ENCODE data around the gene APBB1.
A peak's percentile ranks its signal among the peaks of the same experiment; 100 is the strongest.

The APBB1 gene

DNA sequence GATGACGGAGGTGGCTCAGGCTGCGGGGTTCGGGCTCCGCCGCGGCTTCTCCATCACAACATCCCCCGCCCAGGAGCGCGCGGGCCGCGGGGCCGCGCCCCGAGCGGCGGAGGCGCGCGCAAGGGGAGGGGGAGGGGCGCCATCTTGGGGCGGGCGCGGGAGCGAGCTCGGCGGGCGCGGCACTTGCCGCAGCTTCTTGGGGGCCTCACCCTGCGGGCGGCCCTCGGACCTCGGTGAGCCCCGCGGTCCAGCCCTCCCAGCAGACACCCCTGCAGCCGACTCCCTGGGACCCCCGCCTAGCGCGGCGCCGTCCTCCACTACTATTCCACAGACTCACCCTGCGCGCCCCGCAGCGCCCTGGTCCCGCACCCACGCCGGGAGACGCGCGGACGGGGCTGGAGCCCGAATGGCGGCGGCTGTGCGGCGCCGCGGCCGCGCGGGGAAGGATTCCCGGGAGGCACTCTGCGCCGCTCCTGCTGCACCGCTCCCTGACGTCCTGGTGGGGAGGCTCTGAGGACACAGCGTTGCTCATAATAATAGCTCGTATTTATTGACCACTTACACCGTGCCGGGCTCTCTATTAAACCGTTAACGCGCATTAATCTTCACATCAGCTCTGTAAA, at the start of gene APBB1:
TSS of gene APBB1 (minus strand) at position 86 of the 623 bp plus-strand sequence. CDS start 7,747 bp downstream, outside the sequence.
- DNase-seq (ENCODE audit: low read depth in 2 of 2): peak; percentile 48 to 64

DNA sequence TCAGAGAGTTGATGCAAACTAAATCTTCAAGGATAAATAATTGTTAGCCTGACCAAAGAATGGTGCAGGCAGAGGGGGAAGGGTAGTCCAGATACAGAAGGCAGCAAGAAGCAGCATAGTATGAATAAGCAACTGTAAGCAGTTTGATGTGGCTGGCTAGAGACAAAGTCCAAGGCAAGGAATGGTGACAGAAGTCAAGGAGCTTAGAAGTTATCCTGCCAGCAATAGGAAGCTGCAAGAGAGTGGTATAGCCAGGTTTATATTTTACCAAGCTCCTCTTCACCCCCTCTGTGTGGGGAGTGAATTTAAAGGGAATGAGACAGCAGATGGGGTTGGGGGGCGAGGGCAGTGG, 40.2 kb upstream of the APBB1 start:
- DNase-seq (ENCODE audit: low read depth in 2 of 2): no peak

GRCh38 chr11:6458352-6459098, 39.6 kb upstream of the APBB1 start:
- no peak for DNase-seq (ENCODE audit: low read depth in 2 of 2)

- no peak for DNase-seq (ENCODE audit: low read depth in 2 of 2)
Observed at GRCh38 chr11:6457581-6458320, 38.9 kb upstream of the APBB1 start.

DNA sequence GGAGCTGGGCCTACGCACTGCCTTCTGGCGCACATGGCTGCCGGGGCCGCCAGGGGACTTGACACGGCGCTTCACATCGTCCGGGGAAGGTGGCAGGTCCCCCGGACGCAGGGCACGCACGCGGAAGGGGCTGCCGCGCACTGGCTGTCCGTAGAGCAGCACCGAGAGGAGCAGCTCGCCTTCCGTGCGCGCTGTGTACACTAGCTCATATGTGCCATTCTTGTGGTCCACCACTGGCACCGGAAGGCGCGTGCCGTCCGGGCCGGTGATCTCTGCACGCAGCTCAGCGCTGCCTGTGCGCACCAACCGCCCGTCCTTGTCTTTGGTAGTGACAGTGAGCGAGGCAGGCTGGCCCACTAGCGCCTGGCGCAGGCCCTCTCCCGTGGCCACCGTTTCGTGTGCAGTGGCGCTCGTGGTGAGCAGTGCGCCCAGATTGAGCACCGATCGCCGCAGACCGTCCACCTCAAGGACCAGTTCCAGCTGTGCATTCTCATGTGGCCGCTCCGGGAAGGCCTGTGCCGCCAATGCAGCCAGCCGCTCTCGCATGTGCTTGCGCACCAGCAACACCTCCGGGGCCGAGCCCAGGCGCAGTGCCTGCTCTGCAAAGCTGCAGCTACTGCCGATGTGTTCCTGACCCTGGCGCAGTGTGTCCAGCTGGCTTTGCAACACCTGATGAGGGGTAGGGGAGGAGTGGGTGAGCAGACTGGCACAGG, 37.6 kb upstream of the APBB1 start:
- DNase-seq (ENCODE audit: low read depth in 2 of 2): no peak

DNA sequence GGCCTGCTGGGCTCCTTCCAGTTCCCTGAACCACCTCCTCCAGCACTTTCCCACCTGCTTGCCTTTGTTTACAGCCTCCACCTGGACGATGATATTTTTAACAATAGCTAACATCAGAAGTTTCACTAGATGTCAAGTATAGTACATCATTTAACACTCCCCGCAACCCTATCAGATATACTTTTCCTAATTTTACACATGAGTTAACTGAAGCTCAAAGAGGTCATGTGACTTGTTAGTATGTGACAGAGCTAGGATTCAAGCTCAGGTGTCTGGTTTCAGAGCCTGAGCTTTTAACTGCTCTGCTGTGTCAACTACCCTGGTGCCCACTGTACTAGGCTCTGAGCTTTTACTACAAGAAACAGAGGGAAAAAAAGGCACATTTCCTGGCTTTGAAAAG, 36.2 kb upstream of the APBB1 start:
- no peak for DNase-seq (ENCODE audit: low read depth in 2 of 2)

DNA sequence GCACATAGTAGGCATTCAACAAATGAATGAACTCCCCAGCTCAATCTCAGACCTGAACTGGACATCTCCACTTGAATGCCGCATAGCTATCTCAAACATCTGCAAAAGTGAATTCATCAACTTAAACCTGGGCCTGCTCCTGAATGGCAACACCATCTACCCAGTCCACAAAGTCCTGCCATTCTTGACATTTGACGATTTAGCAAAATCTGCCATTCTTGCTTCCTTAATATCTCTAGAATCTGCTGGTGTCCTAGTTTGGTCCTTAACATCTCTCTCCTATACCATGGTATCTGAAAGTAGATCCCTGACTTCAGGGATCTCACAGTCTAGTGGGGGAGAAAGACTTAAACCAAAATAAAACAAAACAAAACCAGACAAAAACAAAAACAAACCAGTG, 34.3 kb upstream of the APBB1 start:
- DNase-seq (ENCODE audit: low read depth in 2 of 2): no peak

- no peak for DNase-seq (ENCODE audit: low read depth in 2 of 2)
Observed at GRCh38 chr11:6452219-6452618, 33.3 kb upstream of the APBB1 start.

GRCh38 chr11:6448574-6448973, 29.7 kb upstream of the APBB1 start:
- DNase-seq (ENCODE audit: low read depth in 2 of 2): no peak

GRCh38 chr11:6443269-6444003, 24.5 kb upstream of the APBB1 start:
- DNase-seq (ENCODE audit: low read depth in 2 of 2): peak; percentile 27 to 37

GRCh38 chr11:6442441-6442840, 23.5 kb upstream of the APBB1 start:
- no peak for DNase-seq (ENCODE audit: low read depth in 2 of 2)

- DNase-seq (ENCODE audit: low read depth in 2 of 2): no peak
Observed at GRCh38 chr11:6440906-6441358, 22.0 kb upstream of the APBB1 start, which contains the start of gene HPX. TSS of gene HPX (minus strand) at chr11:6440987. CDS start at chr11:6440963, 24 bp downstream.

- DNase-seq (ENCODE audit: low read depth in 2 of 2): no peak
Observed at GRCh38 chr11:6438979-6439571, 20.2 kb upstream of the APBB1 start.

- DNase-seq (ENCODE audit: low read depth in 2 of 2): no peak
Observed at GRCh38 chr11:6437993-6438392, 19.1 kb upstream of the APBB1 start.

DNA sequence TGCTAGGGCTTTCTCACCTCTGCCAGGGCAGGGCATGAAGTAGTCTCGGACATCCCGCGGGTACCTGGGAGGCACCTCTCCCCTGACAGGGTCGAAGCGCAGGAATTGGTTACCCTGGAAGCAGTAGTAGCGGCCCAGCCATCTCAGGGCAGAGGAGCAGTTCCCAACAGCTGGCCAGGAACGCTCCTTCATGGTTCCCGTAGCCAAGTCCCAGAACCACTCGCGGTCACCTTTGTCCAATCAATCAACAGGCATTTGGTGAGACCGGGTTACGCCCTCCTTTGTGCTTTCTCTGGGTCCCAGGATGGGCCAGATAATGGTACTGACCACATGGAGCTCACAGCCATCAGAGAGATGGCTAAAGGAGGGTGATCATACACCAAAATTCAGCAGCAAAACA, 18.5 kb upstream of the APBB1 start:
- DNase-seq (ENCODE audit: low read depth in 2 of 2): no peak

GRCh38 chr11:6433998-6434660, 15.2 kb upstream of the APBB1 start:
- no peak for DNase-seq (ENCODE audit: low read depth in 2 of 2)

- no peak for DNase-seq (ENCODE audit: low read depth in 2 of 2)
Observed at GRCh38 chr11:6431861-6432260, 13.0 kb upstream of the APBB1 start.

- DNase-seq (ENCODE audit: low read depth in 2 of 2): no peak
Observed at GRCh38 chr11:6427516-6427915, 8.6 kb upstream of the APBB1 start.

DNA sequence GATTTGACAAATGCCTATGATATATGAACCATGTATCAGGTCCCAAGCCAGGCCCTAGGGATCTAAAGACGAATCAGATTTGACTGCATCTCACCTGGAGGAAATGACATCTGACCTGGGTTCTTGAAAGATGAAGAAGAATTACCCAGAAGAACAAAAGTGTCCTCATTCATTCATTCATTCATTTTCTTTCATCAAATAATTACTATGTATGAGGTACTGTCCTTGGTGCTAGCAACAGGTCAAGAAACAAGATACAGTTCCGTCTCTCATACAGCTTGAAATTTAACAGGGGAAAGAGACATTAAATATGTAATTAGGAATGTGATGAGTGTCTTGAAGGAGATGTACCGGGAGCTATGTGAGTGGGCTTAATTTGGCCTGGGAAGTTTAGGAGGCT, 1.8 kb upstream of the APBB1 start:
- DNase-seq (ENCODE audit: low read depth in 2 of 2): no peak

- DNase-seq (ENCODE audit: low read depth in 2 of 2): no peak
Observed at GRCh38 chr11:6418557-6419008, 311 bp downstream of the APBB1 start.

Measured in stimulated activated CD8-positive, alpha-beta memory T cell treated with anti-CD3 and anti-CD28 coated beads, Interleukin-2, amount 100 ng/mL, for 48 hours (primary cell).